RWPE2 (cell line): ENCODE results near the gene ADGRB3.

Experiments used
- ATAC-seq: fragments of 200-7000 bp; cut with Tn5 transposase; 3 replicates; pipeline ENCODE4 v1.9.1; 2021; ENCODE audit warnings: low read depth
- DNase-seq: peaks from one replicate; pipeline ENCODE4 v3.0.0-alpha.2; 2020; ENCODE audit warnings: low spot score
- H3K27ac ChIP-seq: fragments of 450-650 bp; 2 replicates; pipeline ENCODE4 v1.5.1; 2017; ENCODE audit warnings: mild to moderate bottlenecking; ENCODE audit not compliant: poor library complexity, severe bottlenecking
- H3K27me3 ChIP-seq: fragments of 250-450 bp; sonication (Bioruptor Pico); 2 replicates; pipeline ENCODE4 v1.5.1; 2021; ENCODE audit warnings: mild to moderate bottlenecking, moderate library complexity; ENCODE audit not compliant: insufficient read depth, poor library complexity, severe bottlenecking
- H3K36me3 ChIP-seq: fragments of 250-450 bp; sonication (Bioruptor Pico); 2 replicates; pipeline ENCODE4 v1.5.1; 2020; ENCODE audit warnings: low read depth, mild to moderate bottlenecking, moderate library complexity
- H3K4me1 ChIP-seq: fragments of 250-450 bp; sonication (Bioruptor Pico); 2 replicates; pipeline ENCODE4 v1.5.1; 2021; ENCODE audit warnings: mild to moderate bottlenecking, moderate library complexity; ENCODE audit not compliant: insufficient read depth, poor library complexity, severe bottlenecking
- H3K4me3 ChIP-seq: fragments of 250-450 bp; sonication (Bioruptor Pico); 2 replicates; pipeline ENCODE4 v1.5.1; 2021; ENCODE audit warnings: mild to moderate bottlenecking, moderate library complexity; ENCODE audit not compliant: severe bottlenecking
- H3K9me3 ChIP-seq: fragments of 250-450 bp; sonication (Bioruptor Pico); 2 replicates; pipeline ENCODE4 v1.5.1; 2021; ENCODE audit warnings: mild to moderate bottlenecking, moderate library complexity; ENCODE audit not compliant: severe bottlenecking
- TF ChIP-seq, protein P1 (sequence below): fragments of 450-650 bp; IDR thresholded peaks from one replicate; pipeline ENCODE4 v1.5.1; 2017; ENCODE audit warnings: mild to moderate bottlenecking, moderate library complexity; ENCODE audit not compliant: poor library complexity, severe bottlenecking

ADGRB3 gene

DNA sequence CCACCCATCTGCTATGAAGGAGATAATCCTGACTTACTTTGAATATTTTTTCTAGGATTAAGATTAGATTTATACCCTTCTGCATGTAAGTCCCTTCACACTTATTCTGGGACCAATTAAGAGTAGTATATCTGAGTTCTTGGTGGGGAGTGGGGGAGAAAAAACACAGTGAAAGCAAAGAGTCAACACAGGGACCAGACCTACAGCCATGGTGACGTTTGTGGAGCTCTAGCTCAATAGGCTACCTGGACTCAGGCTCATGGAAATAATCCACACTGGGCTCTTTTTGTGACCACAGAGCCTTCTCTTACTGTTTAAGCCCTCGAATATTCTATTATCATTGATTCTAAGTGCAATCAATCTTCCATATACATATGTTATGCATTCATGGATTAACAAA is 670.4 kb downstream of the ADGRB3 start:
- TF ChIP-seq, protein P1, sequence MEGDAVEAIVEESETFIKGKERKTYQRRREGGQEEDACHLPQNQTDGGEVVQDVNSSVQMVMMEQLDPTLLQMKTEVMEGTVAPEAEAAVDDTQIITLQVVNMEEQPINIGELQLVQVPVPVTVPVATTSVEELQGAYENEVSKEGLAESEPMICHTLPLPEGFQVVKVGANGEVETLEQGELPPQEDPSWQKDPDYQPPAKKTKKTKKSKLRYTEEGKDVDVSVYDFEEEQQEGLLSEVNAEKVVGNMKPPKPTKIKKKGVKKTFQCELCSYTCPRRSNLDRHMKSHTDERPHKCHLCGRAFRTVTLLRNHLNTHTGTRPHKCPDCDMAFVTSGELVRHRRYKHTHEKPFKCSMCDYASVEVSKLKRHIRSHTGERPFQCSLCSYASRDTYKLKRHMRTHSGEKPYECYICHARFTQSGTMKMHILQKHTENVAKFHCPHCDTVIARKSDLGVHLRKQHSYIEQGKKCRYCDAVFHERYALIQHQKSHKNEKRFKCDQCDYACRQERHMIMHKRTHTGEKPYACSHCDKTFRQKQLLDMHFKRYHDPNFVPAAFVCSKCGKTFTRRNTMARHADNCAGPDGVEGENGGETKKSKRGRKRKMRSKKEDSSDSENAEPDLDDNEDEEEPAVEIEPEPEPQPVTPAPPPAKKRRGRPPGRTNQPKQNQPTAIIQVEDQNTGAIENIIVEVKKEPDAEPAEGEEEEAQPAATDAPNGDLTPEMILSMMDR: no peak
- Histone ChIP-seq H3K4me1 (no peaks in the 10 kb centered on the region), H3K27me3 (peaks cover 3% of the 10 kb centered on the region), H3K4me3 (no peak overlapping the region), H3K36me3 (no peaks in the 10 kb centered on the region), H3K9me3 (no peaks in the 10 kb centered on the region), H3K27ac (no peak overlapping the region)
- no peak for DNase-seq
- ATAC-seq: no peak

DNA sequence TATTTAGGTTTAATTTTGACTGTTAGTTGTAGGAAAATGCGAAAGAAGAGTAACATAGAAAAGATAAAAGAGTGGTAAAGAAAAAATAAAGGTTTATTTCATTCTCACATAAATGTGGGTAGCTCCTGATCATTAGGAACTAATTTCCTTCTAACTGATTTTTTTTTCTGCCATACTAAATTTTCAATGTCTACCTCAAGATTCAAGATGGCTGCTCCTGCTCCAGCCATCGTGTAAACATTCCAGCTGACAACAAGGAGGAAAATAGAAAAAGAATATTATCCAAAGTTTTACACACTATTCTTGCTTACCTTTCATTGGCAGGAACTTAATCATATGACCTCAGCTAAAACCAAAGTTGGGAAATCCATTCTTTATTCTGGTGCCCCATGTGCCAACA is 673.5 kb downstream of the ADGRB3 start:
- H3K36me3 ChIP-seq: no peaks in the 10 kb centered on the region
- no peak overlapping the region for H3K27ac ChIP-seq
- TF ChIP-seq, protein P1: no peak
- no peak overlapping the region for H3K4me3 ChIP-seq
- H3K27me3 ChIP-seq: peaks cover 3% of the 10 kb centered on the region
- DNase-seq: no peak
- no peak for ATAC-seq
- no peaks in the 10 kb centered on the region for H3K9me3 ChIP-seq
- H3K4me1 ChIP-seq: no peaks in the 10 kb centered on the region

DNA sequence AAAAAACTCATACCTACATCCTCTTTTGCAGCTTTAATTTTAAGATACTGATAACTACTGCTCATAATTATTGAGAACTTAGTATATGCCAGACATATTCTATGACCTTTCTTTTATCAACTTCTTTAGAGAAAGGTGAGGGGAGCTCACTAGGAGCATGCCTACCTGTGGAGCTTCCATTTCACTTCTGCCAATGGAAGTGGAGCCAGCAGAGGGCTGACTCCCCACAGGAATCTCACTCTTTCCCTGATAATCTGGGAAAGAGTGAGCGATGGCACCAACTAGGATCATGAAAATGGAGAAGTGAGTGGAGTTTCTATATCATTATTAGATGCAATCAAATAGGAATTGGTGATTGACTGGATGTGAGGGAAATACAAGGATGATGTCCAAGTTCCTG is 676.8 kb downstream of the ADGRB3 start:
- ATAC-seq: no peak

DNA sequence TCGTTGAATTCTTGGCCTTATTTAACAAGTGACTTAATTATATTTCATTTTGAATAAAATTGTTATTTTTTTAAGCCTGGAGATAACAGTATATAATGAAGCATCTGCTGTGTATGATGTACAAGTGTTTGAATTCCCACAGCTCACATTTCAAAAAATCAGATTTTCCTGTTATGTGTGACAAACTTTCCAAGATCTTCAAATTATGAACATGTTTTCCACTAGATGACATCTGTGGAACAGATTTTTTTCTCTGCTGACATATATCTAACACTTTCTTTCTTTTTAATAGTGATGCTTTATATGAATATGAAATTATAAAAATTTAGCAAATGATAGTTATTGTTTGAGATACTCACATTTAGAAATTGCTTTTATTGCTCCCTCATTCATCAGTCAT is 678.9 kb downstream of the ADGRB3 start:
- Histone ChIP-seq H3K4me1 (no peaks in the 10 kb centered on the region), H3K27me3 (peaks cover 3% of the 10 kb centered on the region), H3K4me3 (no peak overlapping the region), H3K9me3 (no peaks in the 10 kb centered on the region), H3K27ac (no peak overlapping the region), H3K36me3 (no peaks in the 10 kb centered on the region)
- no peak for DNase-seq
- TF ChIP-seq, protein P1: no peak
- ATAC-seq: no peak

More for the DNA sequence above, 676.8 kb downstream of the ADGRB3 start:
- TF ChIP-seq, protein P1: no peak
- no peaks in the 10 kb centered on the region for H3K36me3 ChIP-seq
- H3K4me3 ChIP-seq: no peak overlapping the region
- H3K4me1 ChIP-seq: no peaks in the 10 kb centered on the region
- no peaks in the 10 kb centered on the region for H3K27me3 ChIP-seq
- DNase-seq: no peak
- no peak overlapping the region for H3K27ac ChIP-seq
- H3K9me3 ChIP-seq: no peaks in the 10 kb centered on the region

DNA sequence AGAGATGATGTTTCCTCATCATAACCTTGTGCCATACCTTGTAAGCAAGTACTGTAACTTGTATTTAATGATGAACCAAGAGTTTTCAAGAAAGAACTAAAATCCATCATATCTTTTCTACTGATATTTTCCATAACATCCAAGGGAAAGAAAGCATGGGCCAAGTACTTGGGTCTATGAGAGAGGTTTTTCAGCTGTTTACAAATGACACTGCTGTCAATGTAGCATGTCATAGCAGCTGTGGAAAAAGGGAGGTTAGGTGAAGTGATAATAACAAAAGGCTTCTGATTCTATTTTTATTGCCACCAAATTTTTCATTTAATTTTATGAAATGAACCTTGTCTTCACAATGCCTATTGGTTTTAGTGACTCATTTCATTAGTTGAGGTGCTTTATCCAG is 679.4 kb downstream of the ADGRB3 start:
- Histone ChIP-seq H3K27ac (no peak overlapping the region), H3K36me3 (no peaks in the 10 kb centered on the region), H3K9me3 (no peaks in the 10 kb centered on the region), H3K4me3 (no peak overlapping the region), H3K27me3 (peaks cover 3% of the 10 kb centered on the region), H3K4me1 (no peaks in the 10 kb centered on the region)
- ATAC-seq (no peak), DNase-seq (no peak)
- TF ChIP-seq, protein P1: no peak
